Measurements from ENCODE around the gene CDH9.

GRCh38 chr5:26945901-26946300 is 92.5 kb downstream of the CDH9 start:
- TF ChIP-seq, protein P1, sequence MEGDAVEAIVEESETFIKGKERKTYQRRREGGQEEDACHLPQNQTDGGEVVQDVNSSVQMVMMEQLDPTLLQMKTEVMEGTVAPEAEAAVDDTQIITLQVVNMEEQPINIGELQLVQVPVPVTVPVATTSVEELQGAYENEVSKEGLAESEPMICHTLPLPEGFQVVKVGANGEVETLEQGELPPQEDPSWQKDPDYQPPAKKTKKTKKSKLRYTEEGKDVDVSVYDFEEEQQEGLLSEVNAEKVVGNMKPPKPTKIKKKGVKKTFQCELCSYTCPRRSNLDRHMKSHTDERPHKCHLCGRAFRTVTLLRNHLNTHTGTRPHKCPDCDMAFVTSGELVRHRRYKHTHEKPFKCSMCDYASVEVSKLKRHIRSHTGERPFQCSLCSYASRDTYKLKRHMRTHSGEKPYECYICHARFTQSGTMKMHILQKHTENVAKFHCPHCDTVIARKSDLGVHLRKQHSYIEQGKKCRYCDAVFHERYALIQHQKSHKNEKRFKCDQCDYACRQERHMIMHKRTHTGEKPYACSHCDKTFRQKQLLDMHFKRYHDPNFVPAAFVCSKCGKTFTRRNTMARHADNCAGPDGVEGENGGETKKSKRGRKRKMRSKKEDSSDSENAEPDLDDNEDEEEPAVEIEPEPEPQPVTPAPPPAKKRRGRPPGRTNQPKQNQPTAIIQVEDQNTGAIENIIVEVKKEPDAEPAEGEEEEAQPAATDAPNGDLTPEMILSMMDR (conservative IDR thresholded peaks at IDR 0.05): no peak
- no peak for TF ChIP-seq EZH2 (IDR thresholded peaks at IDR 0.05; ENCODE audit: low read depth)
